ENCODE data around the gene CYTH1.

GRCh38 chr17:78680436-78680835 is 101.6 kb downstream of the CYTH1 start:
- no peak for TF ChIP-seq CTCF (IDR thresholded peaks at IDR 0.05)
- no peak for TF ChIP-seq POLR2AphosphoS5 (IDR thresholded peaks at IDR 0.05; ENCODE audit: insufficient read depth in 1 of 2, low read depth in 1 of 2)
- no peak for TF ChIP-seq POLR2A (IDR thresholded peaks at IDR 0.05)

Measured in vagina (tissue), 2 donors.